Fibroblast of lung (primary cell): ENCODE results near the gene TEX12. TPM values are rescaled to one million over a fixed set of nuclear protein-coding genes. Genes with fewer than 3 reads are reported as not detected.

Source experiments
- DNase-seq, 2 donors: peaks; one replicate each; pipeline versions ENCODE4 v3.0.0 to v3.0.0-alpha.2; 2010; ENCODE audit warnings: low read depth in 2 of 2
- H2AFZ ChIP-seq: 2 replicates; pipeline ENCODE4 v1.5.1; 2012; ENCODE audit warnings: low read length, control low read depth, inconsistent platforms
- H3K27ac ChIP-seq: 2 replicates; pipeline ENCODE4 v1.5.1; 2011; ENCODE audit warnings: low read length, control low read depth; ENCODE audit not compliant: insufficient read depth
- H3K27me3 ChIP-seq: 2 replicates; pipeline ENCODE4 v1.5.1; 2011; ENCODE audit warnings: mild to moderate bottlenecking, low read length; ENCODE audit not compliant: control insufficient read depth, insufficient read depth
- H3K36me3 ChIP-seq: 2 replicates; pipeline ENCODE4 v1.5.1; 2011; ENCODE audit warnings: low read length; ENCODE audit not compliant: control insufficient read depth, insufficient read depth
- H3K4me1 ChIP-seq: 2 replicates; pipeline ENCODE4 v1.5.1; 2011; ENCODE audit warnings: low read length; ENCODE audit not compliant: control insufficient read depth, insufficient read depth; ENCODE audit errors: extremely low read depth
- H3K4me2 ChIP-seq: 2 replicates; pipeline ENCODE4 v1.5.1; 2011; ENCODE audit warnings: low read length, control low read depth; ENCODE audit not compliant: insufficient read depth; ENCODE audit errors: extremely low read depth
- H3K4me3 ChIP-seq, 4 experiments: fragments of 200-600 bp in 1 of 4; sonication (generic) in 1 of 4; replicated peaks in 1 of 4; 2 replicates each; pipeline ENCODE4 v1.5.1; 2011 to 2016; ENCODE audit warnings: low read length in 4 of 4, low read depth in 3 of 4, mild to moderate bottlenecking in 3 of 4, control low read depth in 2 of 4, inconsistent platforms in 1 of 4, mixed read lengths in 1 of 4; ENCODE audit not compliant: insufficient read depth in 1 of 4; ENCODE audit errors: control extremely low read depth in 1 of 4
- H3K79me2 ChIP-seq: 2 replicates; pipeline ENCODE4 v1.5.1; 2012; ENCODE audit warnings: mild to moderate bottlenecking, low read length, inconsistent platforms; ENCODE audit not compliant: control insufficient read depth, insufficient read depth
- H3K9ac ChIP-seq: 2 replicates; pipeline ENCODE4 v1.5.1; 2011; ENCODE audit warnings: mild to moderate bottlenecking, low read length, control low read depth; ENCODE audit not compliant: insufficient read depth
- H3K9me3 ChIP-seq: 2 replicates; pipeline ENCODE4 v1.5.1; 2012; ENCODE audit warnings: low read depth, low read length; ENCODE audit not compliant: control insufficient read depth, insufficient read depth
- H4K20me1 ChIP-seq: 2 replicates; pipeline ENCODE4 v1.5.1; 2011; ENCODE audit warnings: low read length; ENCODE audit not compliant: control insufficient read depth, insufficient read depth; ENCODE audit errors: extremely low read depth
- EZH2 ChIP-seq: IDR thresholded peaks from 2 replicates; pipeline ENCODE4 v1.5.1; 2012; ENCODE audit warnings: low read length, control low read depth, mild to moderate bottlenecking; ENCODE audit errors: missing control alignments
- polyA plus RNA-seq, 2 donors: library from polyadenylated mRNA; depleted of rRNA in 1 of 2; stranded (reverse) in 1 of 2; unstranded in 1 of 2; fragments of >200 nt; gene quantifications; 2 replicates each; pipeline ENCODE4 v1.2.1, GENCODE V29; 2011 to 2012; ENCODE audit warnings: missing spikeins in 1 of 2
- total RNA-seq: library from RNA; depleted of rRNA; stranded (reverse); fragments of >200 nt; gene quantifications from 2 replicates; pipeline ENCODE4 v1.2.1, GENCODE V29; 2014
- TF ChIP-seq, protein P1 (sequence below), 2 donors: IDR thresholded peaks in 1 of 2; conservative IDR thresholded peaks in 1 of 2; 1 replicate in 1 of 2; 2 replicates in 1 of 2; pipeline ENCODE4 v1.5.1; 2011 to 2012; ENCODE audit warnings: low read length in 2 of 2, control low read depth in 1 of 2, inconsistent platforms in 1 of 2, low read depth in 1 of 2, mild to moderate bottlenecking in 1 of 2

Gene TEX12
- total and polyA plus RNA-seq, 2 donors (not counting 1 experiment from before 2014, with no cell fraction given), result 0.09 to 0.17 TPM

DNA sequence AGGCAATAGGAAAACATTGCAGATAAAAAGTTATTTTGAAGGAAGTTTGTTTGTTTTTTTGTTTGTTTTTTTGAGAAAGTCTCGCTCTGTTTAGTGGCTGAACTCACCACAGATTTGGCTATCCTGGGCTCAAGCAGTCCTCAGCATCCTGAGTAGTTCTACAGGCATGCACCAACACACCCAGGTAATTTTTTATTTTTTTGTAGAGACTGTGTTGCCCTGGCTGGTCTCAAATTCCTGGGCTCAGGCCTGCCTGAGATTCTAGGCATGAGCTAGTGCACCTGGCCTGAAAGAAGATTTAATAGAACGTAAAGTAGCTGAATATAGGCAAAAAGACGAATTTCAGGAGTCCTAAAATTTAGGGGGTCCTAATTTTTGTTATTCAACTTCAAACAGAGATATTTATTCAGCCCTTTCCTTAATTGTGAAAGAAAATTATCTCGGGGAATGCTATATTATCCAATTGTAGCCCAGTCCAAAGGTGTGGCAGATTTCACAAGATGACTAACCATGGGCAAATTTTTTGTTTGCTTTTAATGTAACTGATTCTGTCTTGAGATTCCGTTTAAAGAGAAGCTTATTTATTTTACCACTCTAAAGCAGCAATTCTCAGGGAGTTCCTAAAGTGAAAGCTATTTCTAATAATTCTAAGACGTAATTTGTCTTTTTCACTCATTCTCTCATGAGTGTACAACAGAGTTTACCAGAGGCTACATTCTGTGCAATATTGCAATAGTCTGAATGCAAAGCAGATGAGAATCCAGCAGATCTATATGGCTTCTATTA lies 4.2 kb upstream of the TEX12 start:
- Histone ChIP-seq H3K4me1 (no peaks in the 10 kb centered on the region), H3K27me3 (no peaks in the 10 kb centered on the region), H3K36me3 (no peaks in the 10 kb centered on the region), H4K20me1 (no peaks in the 10 kb centered on the region), H3K9ac (no peak overlapping the region), H3K27ac (no peak overlapping the region), H3K4me3 (no peak overlapping the region), H3K79me2 (no peaks in the 10 kb centered on the region), H3K4me2 (no peak overlapping the region), H3K9me3 (no peaks in the 10 kb centered on the region), H2AFZ (no peak overlapping the region)
- peak; percentile 44 to 50 for DNase-seq
- TF ChIP-seq, protein P1, sequence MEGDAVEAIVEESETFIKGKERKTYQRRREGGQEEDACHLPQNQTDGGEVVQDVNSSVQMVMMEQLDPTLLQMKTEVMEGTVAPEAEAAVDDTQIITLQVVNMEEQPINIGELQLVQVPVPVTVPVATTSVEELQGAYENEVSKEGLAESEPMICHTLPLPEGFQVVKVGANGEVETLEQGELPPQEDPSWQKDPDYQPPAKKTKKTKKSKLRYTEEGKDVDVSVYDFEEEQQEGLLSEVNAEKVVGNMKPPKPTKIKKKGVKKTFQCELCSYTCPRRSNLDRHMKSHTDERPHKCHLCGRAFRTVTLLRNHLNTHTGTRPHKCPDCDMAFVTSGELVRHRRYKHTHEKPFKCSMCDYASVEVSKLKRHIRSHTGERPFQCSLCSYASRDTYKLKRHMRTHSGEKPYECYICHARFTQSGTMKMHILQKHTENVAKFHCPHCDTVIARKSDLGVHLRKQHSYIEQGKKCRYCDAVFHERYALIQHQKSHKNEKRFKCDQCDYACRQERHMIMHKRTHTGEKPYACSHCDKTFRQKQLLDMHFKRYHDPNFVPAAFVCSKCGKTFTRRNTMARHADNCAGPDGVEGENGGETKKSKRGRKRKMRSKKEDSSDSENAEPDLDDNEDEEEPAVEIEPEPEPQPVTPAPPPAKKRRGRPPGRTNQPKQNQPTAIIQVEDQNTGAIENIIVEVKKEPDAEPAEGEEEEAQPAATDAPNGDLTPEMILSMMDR (conservative IDR thresholded peaks at IDR 0.05 in 1 of 2, IDR thresholded peaks at IDR 0.05 in 1 of 2; ENCODE audit: low read depth in 1 of 2, low read length in 2 of 2), result no peak
- TF ChIP-seq EZH2, result no peak

DNA sequence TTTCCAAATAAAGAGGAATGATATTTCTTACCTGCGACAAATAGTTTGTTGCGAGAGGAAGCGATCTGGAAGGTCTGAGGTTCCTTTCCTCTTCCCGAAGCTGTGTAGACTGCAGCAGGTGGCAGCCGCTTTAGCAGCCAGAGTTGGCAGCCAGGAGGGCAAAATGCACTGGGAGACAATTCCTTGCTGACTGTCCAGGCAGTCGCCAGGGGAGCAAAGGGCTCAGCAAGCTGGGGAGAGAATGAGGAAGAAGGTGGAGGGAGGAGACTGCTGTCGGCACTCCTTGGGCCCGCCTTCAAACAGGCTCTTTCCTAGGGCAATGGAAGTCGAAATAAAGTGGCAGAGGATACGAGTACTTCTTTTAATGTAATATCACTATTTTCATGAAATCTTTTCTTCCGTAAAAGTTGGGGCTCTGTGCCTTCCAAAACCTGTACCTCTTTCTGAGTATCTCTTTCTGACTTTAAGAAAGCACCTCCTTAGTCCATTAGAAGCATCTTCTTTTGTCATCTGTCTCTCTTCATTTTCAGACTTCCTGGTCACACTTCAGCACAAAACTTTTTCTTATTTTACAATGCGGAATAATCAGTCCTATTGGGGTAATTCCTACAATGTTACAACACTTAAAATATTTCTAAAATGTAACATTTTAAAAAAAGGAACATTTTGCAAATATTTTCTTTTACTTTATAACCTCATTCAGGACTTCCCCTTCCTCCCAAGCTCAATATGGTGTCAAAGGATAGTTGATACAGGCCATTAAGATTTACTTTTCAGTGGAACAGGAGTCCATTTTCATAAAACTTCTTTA lies 3.1 kb upstream of the TEX12 start, which contains the start of gene IL18:
Gene IL18 (minus strand): TSS at position 220 of the 811 bp plus-strand sequence. CDS start 9,041 bp downstream, outside the sequence.
- Histone ChIP-seq H4K20me1 (no peaks in the 10 kb centered on the region), H3K36me3 (no peaks in the 10 kb centered on the region), H3K79me2 (no peaks in the 10 kb centered on the region), H3K9me3 (no peaks in the 10 kb centered on the region), H3K27ac (no peak within 1 kb of the TSS), H3K4me2 (no peak within 1 kb of the TSS), H3K4me1 (no peaks in the 10 kb centered on the region), H3K4me3 (no peak within 1 kb of the TSS), H3K9ac (no peak within 1 kb of the TSS), H2AFZ (no peak within 1 kb of the TSS), H3K27me3 (no peaks in the 10 kb centered on the region)
- TF ChIP-seq, protein P1 (conservative IDR thresholded peaks at IDR 0.05 in 1 of 2, IDR thresholded peaks at IDR 0.05 in 1 of 2; ENCODE audit: low read depth in 1 of 2, low read length in 2 of 2), result no peak
- TF ChIP-seq EZH2, result no peak
- peak in 1 of 2 donors; percentile 25 for DNase-seq

DNA sequence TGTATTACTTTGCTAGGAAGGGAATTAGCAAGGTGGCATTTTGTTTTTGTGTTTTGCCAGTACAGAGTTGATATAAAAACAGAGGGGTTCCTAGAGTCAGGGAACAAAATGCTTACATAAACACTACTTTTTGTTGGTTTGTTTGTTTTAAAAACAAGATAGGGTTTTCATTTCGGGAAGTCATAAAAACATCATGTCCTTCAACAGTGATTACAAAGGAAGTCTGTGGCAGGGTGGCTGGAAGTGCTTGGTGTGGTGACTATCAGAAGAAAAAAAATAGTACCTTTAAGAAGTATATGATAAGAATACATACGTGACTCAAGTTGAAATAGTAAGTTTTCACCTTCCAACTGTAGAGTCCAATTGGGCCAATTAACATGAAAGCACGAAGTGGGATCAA lies 2.1 kb upstream of the TEX12 start:
- Histone ChIP-seq H3K79me2 (no peaks in the 10 kb centered on the region), H3K27ac (no peak overlapping the region), H4K20me1 (no peaks in the 10 kb centered on the region), H3K9ac (no peak overlapping the region), H2AFZ (no peak overlapping the region), H3K4me2 (no peak overlapping the region), H3K4me1 (no peaks in the 10 kb centered on the region), H3K27me3 (no peaks in the 10 kb centered on the region), H3K36me3 (no peaks in the 10 kb centered on the region), H3K4me3 (no peak overlapping the region), H3K9me3 (no peaks in the 10 kb centered on the region)
- TF ChIP-seq, protein P1 (conservative IDR thresholded peaks at IDR 0.05 in 1 of 2, IDR thresholded peaks at IDR 0.05 in 1 of 2; ENCODE audit: low read depth in 1 of 2, low read length in 2 of 2), result no peak
- no peak for TF ChIP-seq EZH2
- no peak for DNase-seq
